NCI-H2196 (cell line): ENCODE data around the gene CASP10.

Experiments used
- DNase-seq: peaks from one replicate; lab custom pipeline; 2025; ENCODE audit not compliant: unreplicated experiment; lab: John Stamatoyannopoulos, UW

CASP10 gene

GRCh38 chr2:201195331-201195730, 12.4 kb downstream of the CASP10 start:
- DNase-seq: no peak

GRCh38 chr2:201196003-201196402, 13.1 kb downstream of the CASP10 start:
- DNase-seq: no peak

GRCh38 chr2:201196803-201197202, 13.9 kb downstream of the CASP10 start:
- no peak for DNase-seq

- DNase-seq: no peak
These were observed 14.8 kb downstream of the CASP10 start for GRCh38 chr2:201197781-201198180.

GRCh38 chr2:201199847-201200246, 16.9 kb downstream of the CASP10 start:
- no peak for DNase-seq

- no peak for DNase-seq
These were observed 17.4 kb downstream of the CASP10 start for GRCh38 chr2:201200345-201200744.

GRCh38 chr2:201201371-201201770, 18.4 kb downstream of the CASP10 start:
- DNase-seq: no peak

- DNase-seq: no peak
These were observed 21.1 kb downstream of the CASP10 start for GRCh38 chr2:201203916-201204654.

GRCh38 chr2:201204655-201205514, 21.9 kb downstream of the CASP10 start:
- no peak for DNase-seq

- no peak for DNase-seq
These were observed 22.5 kb downstream of the CASP10 start for GRCh38 chr2:201205515-201205849.

GRCh38 chr2:201208563-201209252, 25.8 kb downstream of the CASP10 start:
- no peak for DNase-seq

GRCh38 chr2:201215963-201216362, 33.0 kb downstream of the CASP10 start:
- DNase-seq: no peak

- DNase-seq: no peak
These were observed 34.0 kb downstream of the CASP10 start for GRCh38 chr2:201216918-201217317.

GRCh38 chr2:201218780-201219179, 35.8 kb downstream of the CASP10 start:
- DNase-seq: no peak

- no peak for DNase-seq
These were observed 36.6 kb downstream of the CASP10 start for GRCh38 chr2:201219328-201220096.

GRCh38 chr2:201220102-201220570, 37.2 kb downstream of the CASP10 start:
- peak; percentile 36 for DNase-seq

GRCh38 chr2:201223089-201224073, 40.4 kb downstream of the CASP10 start:
- DNase-seq: no peak

- DNase-seq: no peak
These were observed 45.5 kb downstream of the CASP10 start for GRCh38 chr2:201228271-201228911.

GRCh38 chr2:201228912-201229290, 46.0 kb downstream of the CASP10 start:
- no peak for DNase-seq
